AG04450 (cell line): Measurements from ENCODE around the gene ADGRE3. TPM values are rescaled to one million over a fixed set of nuclear protein-coding genes. Genes with fewer than 3 reads are reported as not detected.

Source experiments
- CTCF ChIA-PET: fragments of 300-600, 350-600 bp; formaldehyde crosslinking; extraction: SDS; loops from one replicate; lab custom pipeline; 2022; ENCODE audit warnings: antibody characterized with exemption, inconsistent platforms; lab: Charles Lee
- POLR2A ChIA-PET: fragments of 350-600 bp; formaldehyde crosslinking; extraction: SDS; loops from one replicate; lab custom pipeline; 2021; ENCODE audit warnings: antibody characterized with exemption, inconsistent platforms; lab: Yijun Ruan, JAX
- DNase-seq: peaks from one replicate; pipeline ENCODE4 v3.0.0-alpha.2; 2011; ENCODE audit warnings: low read depth, low spot score
- H3K27ac ChIP-seq: one replicate; pipeline ENCODE4 v1.5.1; 2012; ENCODE audit warnings: low read depth, low read length, control low read depth
- H3K27me3 ChIP-seq: one replicate; pipeline ENCODE4 v1.6.0; 2012; ENCODE audit warnings: low read length; ENCODE audit not compliant: control insufficient read depth, insufficient read depth
- H3K4me3 ChIP-seq: 2 replicates; pipeline ENCODE4 v1.5.1; 2011; ENCODE audit warnings: mild to moderate bottlenecking, low read depth, low read length, control low read depth
- H3K9me3 ChIP-seq: 2 replicates; pipeline ENCODE4 v1.5.1; 2012; ENCODE audit warnings: low read length; ENCODE audit not compliant: control insufficient read depth, insufficient read depth
- CTCF ChIP-seq: IDR thresholded peaks from 2 replicates; pipeline ENCODE4 v1.5.1; 2011; ENCODE audit warnings: low read depth, low read length, control low read depth, inconsistent platforms
- polyA plus RNA-seq: library from polyadenylated mRNA; depleted of rRNA; stranded (reverse); fragments of >200 nt; gene quantifications from 2 replicates; pipeline ENCODE4 v1.2.3, GENCODE V29; 2011

ADGRE3 gene
- polyA plus RNA-seq, 1 experiment, result not detected

GRCh38 chr19:14580623-14581237, 93.9 kb downstream of the ADGRE3 start:
- CTCF ChIA-PET, result no interaction called here
- POLR2A ChIA-PET, result no interaction called here
- DNase-seq, result no peak
- Histone ChIP-seq H3K27me3 (no peaks in the 10 kb centered on the region), H3K27ac (no peak overlapping the region), H3K9me3 (no peaks in the 10 kb centered on the region), H3K4me3 (no peak overlapping the region)
- TF ChIP-seq CTCF, result no peak

- ChIA-PET CTCF (no interaction called here), POLR2A (no interaction called here)
- no peak overlapping the region for H3K27ac ChIP-seq
- H3K9me3 ChIP-seq, result no peaks in the 10 kb centered on the region
- H3K4me3 ChIP-seq, result no peak overlapping the region
- no peak for DNase-seq
- H3K27me3 ChIP-seq, result no peaks in the 10 kb centered on the region
- no peak for TF ChIP-seq CTCF
These were observed 96.7 kb downstream of the ADGRE3 start for GRCh38 chr19:14577885-14578427.

GRCh38 chr19:14577264-14577663, 97.4 kb downstream of the ADGRE3 start:
- ChIA-PET POLR2A (no interaction called here), CTCF (no interaction called here)
- H3K27me3 ChIP-seq, result no peaks in the 10 kb centered on the region
- H3K9me3 ChIP-seq, result no peaks in the 10 kb centered on the region
- TF ChIP-seq CTCF, result no peak
- no peak overlapping the region for H3K4me3 ChIP-seq
- DNase-seq, result no peak
- no peak overlapping the region for H3K27ac ChIP-seq

GRCh38 chr19:14576363-14576762, 98.3 kb downstream of the ADGRE3 start:
- POLR2A ChIA-PET, result no interaction called here
- Histone ChIP-seq H3K4me3 (no peak overlapping the region), H3K27ac (no peak overlapping the region), H3K9me3 (no peaks in the 10 kb centered on the region), H3K27me3 (no peaks in the 10 kb centered on the region)
- TF ChIP-seq CTCF, result no peak
- CTCF ChIA-PET, result no interaction called here
- no peak for DNase-seq

GRCh38 chr19:14575428-14575980, 99.1 kb downstream of the ADGRE3 start:
- ChIA-PET POLR2A (no interaction called here), CTCF (interaction anchor here (1.7 to 4.8 kb wide), 2 partner anchors 28 to 112 kb away, joined by 4 to 237 read pairs; partner anchors contain the start of gene ZNF333)
- Histone ChIP-seq H3K27me3 (no peaks in the 10 kb centered on the region), H3K4me3 (no peak overlapping the region), H3K9me3 (no peaks in the 10 kb centered on the region), H3K27ac (no peak overlapping the region)
- TF ChIP-seq CTCF, result no peak
- no peak for DNase-seq
